Posterior vena cava (tissue), 2 donors: ENCODE results near the gene TACC2. TPM values are rescaled to one million over a fixed set of nuclear protein-coding genes. Genes with fewer than 3 reads are reported as not detected.
"Not testable (repeated sequence)": the region's sequence is repeated elsewhere in the genome, so short reads cannot be mapped to it uniquely, and the experiment has no call there.

ENCODE experiments used
- DNase-seq: peaks from one replicate; pipeline ENCODE4 v3.0.0-alpha.2; 2020; ENCODE audit warnings: low spot score
- intact Hi-C, 2 donors: fragments of 100-400 bp; cut with DNase I; formaldehyde crosslinking; loops; one replicate each; pipeline versions ENCODE4 v1.14.1 to v1.14.2; 2022 to 2023
- total RNA-seq, 2 donors: library from RNA; stranded (reverse); fragmentation: NEBNext Ultra II Directional; extraction: Animal tissue kit (Norgen Biotek cat#: 25700); gene quantifications; one replicate each; pipeline ENCODE4 v1.2.1, GENCODE V29; 2021
- donor health status: DM: yes; HTN: yes; CAD: no.
- donor health status: DM: yes; HTN: yes; CAD: no.

The TACC2 gene
- total RNA-seq, 2 donors from 2014 or later = 54.6 to 75.8 TPM

GRCh38 chr10:122078326-122078725, 89.4 kb downstream of the TACC2 start:
- intact Hi-C loops = no loop called here
- DNase-seq = peak; percentile 48

GRCh38 chr10:122078965-122079795, 90.2 kb downstream of the TACC2 start:
- intact Hi-C loops = no loop called here
- peak; percentile 78 for DNase-seq

GRCh38 chr10:122082616-122083477, 93.9 kb downstream of the TACC2 start:
- DNase-seq = no peak
- intact Hi-C loops = no loop called here

GRCh38 chr10:122083478-122084025, 94.6 kb downstream of the TACC2 start:
- intact Hi-C loops = no loop called here
- no peak for DNase-seq

- DNase-seq = peak; percentile 44
- intact Hi-C loops = no loop called here
Observed at GRCh38 chr10:122084286-122085041, 95.5 kb downstream of the TACC2 start.

- intact Hi-C loops = no loop called here
- no peak for DNase-seq
Observed at GRCh38 chr10:122085423-122085911, 96.5 kb downstream of the TACC2 start.

GRCh38 chr10:122086416-122087240, 97.7 kb downstream of the TACC2 start:
- intact Hi-C loops = no loop called here
- DNase-seq = no peak

GRCh38 chr10:122087436-122087835, 98.5 kb downstream of the TACC2 start:
- no peak for DNase-seq
- intact Hi-C loops = no loop called here

- intact Hi-C loops = no loop called here
- DNase-seq = no peak
Observed at GRCh38 chr10:122089311-122090017, 100.5 kb downstream of the TACC2 start.

- intact Hi-C loops = no loop called here
- DNase-seq = no peak
Observed at GRCh38 chr10:122091722-122092121, 102.8 kb downstream of the TACC2 start.

- intact Hi-C loops = no loop called here
- no peak for DNase-seq
Observed at GRCh38 chr10:122093076-122093475, 104.1 kb downstream of the TACC2 start.

GRCh38 chr10:122096181-122096580, 107.2 kb downstream of the TACC2 start:
- intact Hi-C loops = not testable (repeated sequence)

GRCh38 chr10:122096705-122097104, 107.7 kb downstream of the TACC2 start:
- intact Hi-C loops = no loop called here
- no peak for DNase-seq

More at GRCh38 chr10:122096181-122096580, 107.2 kb downstream of the TACC2 start:
- not testable (repeated sequence) for DNase-seq

- no peak for DNase-seq
- intact Hi-C loops = no loop called here
Observed at GRCh38 chr10:122097935-122098334, 109.0 kb downstream of the TACC2 start.

GRCh38 chr10:122098924-122099323, 110.0 kb downstream of the TACC2 start:
- intact Hi-C loops = no loop called here
- DNase-seq = no peak

- intact Hi-C loops = no loop called here
- DNase-seq = no peak
Observed at GRCh38 chr10:122099562-122099961, 110.6 kb downstream of the TACC2 start.

GRCh38 chr10:122102146-122102868, 113.3 kb downstream of the TACC2 start:
- DNase-seq = no peak
- intact Hi-C loops = no loop called here
